ENCODE measurements around the gene MBLAC1.

Gene MBLAC1

DNA sequence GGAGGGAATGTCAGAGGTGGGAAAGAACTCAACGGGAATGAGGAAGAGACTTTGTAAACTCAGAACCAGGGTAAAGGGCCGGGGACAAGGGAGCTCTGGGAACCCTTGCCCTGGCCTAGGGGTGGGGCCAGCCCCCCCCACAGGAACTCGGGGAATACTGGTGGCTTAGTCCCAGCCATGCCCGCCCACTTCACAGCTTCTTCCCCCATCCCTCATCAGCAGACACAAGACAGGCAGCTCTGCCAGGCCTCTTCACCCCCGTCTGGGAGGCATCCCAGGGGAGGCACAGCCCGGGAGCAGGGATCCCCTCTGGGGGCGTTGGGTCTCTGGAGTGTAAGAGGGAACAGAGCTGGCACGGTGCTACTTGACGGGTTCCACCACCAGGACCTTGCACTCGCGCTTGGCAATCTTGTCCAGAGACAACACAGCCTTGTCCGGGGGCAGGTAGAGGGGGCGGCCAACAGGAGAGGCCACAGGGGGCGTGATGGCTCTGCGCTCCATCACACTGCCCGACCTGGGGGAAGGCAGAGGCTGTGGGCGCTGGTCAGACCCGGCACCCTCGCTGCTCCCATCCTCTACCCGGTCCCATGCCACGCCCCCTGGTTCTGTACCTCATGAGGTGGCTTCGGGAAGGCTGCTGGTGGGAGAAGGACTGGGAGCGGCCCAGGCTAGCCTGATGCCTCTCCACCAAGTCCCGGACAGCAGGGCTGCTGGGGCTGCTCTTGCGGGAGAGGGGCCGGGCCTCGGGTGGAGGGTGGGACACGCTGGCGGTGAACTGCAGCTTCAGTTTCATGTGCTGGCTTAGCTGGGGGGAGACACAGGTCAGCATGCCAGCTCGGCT, 28.1 kb downstream of the MBLAC1 start:
- DNase-seq, result no peak

DNA sequence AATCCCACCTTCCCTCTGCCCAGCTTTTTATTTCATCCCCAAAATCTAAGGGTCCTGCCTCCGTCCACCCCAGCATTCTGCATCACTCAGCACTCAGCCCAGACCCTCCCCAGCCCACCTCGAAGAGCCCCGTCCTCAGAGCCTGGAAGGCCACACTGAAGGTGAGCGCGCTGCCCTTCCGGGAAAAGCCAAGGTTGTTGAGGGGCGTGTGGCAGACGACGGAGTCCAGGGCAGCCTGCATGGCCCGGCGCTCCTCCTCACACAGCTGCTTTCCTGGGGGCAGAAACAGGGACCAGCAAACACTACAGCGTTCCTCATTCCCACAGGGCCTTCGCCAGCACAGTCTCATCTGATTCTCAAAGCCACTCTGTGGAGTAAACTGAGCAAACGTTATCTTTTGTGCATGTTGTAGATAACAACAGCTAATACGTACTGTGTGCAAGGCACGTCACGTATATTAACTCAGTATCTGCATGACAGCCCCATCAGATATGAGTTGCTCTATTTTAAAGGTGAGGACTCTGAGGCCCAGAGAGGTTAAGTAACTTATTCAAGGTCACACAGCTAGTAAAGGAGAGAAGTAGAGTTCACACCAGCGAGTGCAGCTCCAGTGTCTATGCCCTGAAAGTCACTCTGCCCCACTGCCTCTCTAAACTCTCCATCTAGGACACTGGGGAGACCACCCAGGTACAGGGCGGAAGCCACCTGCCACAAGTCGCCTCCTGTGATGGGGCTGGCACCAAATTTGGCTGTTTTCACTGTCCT, 29.0 kb downstream of the MBLAC1 start:
- no peak for DNase-seq

- DNase-seq, result no peak
These were observed 29.7 kb downstream of the MBLAC1 start for GRCh38 chr7:100156331-100157068.

DNA sequence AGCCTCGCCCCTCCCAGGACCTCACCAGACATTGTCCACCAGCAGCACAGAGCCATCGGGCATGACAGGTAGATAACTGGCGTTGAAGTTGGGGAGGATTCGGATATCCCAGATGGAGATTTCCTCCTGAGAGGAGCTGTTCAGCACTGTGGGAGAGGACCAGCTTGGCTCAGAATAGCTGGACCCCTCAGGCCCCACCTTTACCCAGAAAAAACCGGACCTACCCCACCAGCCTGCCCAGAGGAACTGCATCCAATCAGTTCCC, 30.2 kb downstream of the MBLAC1 start:
- DNase-seq, result no peak

DNA sequence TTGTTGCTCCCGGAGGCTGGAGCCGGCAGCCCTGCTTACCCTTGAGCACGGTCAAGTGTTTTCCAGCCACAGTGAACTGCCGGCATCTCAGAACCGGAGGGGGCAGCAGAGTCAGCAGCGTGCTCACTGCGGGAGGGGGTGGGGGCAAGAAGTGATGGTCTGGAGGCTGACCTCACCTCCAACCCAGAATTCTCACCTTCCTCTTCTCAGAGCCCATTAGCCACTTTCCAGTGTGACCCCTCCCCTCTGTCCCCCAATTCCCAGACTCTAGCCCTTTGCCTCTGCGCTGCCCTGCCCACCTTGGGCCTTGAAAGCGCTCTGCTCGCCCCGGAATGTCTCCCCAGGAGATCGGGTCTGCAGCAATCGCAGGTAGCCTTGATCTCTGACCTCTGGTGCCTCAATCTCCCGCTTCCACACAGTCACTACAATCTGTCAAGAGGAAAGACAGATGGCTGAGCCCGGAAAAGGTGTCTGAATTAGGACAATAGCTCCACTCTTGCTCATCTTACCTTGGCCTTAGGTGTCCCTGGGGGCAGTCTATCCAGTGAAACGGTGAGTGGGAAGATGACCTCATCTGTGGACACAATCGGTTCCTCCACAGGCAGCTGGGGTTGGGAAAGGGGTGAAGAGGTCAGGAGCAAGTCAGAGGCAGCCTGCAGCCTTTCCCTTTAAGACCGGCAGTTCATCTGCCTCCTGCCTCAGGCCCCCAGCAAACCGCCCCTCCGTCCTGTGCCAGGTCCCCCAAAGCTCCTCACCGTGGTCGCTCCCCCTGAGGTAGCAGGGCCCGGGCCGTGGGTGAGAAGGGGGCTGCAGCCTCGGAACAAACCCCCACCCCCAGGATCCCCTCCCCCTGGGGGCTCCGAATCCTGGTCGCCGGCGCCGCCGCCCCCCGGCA, 30.8 kb downstream of the MBLAC1 start:
- no peak for DNase-seq

- no peak for DNase-seq
These were observed 31.7 kb downstream of the MBLAC1 start, which contains the start of gene TRAPPC14 for GRCh38 chr7:100158229-100159098. TRAPPC14 (minus strand) TSS chr7:100158723; CDS start chr7:100158499, 224 bp downstream.

- DNase-seq, result no peak
These were observed 32.4 kb downstream of the MBLAC1 start for GRCh38 chr7:100159099-100159623.

GRCh38 chr7:100160067-100160466, 33.3 kb downstream of the MBLAC1 start:
- no peak for DNase-seq

GRCh38 chr7:100163006-100163531, 36.3 kb downstream of the MBLAC1 start:
- DNase-seq, result no peak

DNA sequence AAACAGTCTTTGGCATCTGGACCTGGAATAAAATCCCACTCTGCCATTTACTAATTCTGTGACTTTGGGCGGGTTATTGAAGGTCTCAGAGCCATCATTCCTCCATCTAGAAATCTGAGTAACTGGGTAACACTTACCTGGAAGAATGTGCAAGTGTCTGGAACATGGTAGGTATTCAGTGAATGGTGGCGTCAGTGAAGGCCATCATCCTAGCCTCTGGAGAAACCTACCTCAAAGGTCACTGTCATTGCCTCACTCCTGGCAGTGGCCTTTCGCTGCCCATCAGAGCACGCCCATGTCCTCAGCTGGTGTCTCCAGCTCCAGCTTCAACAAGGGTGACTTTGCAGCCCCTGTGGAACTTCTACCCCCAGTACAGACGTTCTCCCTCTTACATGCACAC, 37.1 kb downstream of the MBLAC1 start:
- DNase-seq, result no peak

DNA sequence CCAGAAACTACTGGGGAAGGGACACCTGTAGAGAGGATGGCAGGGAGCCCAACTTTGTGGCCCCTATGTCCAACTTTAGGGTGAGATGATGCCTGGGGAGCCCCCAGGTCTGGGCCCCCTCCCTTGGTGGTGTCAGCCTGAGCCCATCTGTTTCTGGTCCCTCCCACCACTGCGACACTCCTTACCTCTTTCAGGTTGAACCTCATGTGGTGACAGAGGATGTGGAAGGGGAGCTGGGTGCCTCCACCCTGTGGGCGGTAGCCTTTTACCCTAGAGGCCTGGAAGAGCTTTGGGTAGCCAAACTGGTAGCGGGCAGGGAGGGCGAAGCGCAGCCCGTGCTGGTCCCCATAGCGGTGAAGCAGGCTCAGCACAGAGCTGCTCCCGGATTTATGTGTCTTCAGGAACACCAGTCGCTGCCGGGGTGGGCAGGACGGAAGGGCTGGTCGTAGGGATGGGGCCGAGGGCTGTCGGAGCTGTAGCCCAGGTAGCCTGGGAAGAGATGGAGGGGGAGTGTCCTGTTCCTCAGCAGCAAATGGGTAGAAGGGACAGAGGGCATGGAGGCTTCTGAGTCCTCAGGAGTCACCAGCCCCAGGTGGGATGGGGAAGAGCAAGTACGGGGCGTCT, 39.7 kb downstream of the MBLAC1 start:
- DNase-seq, result no peak

GRCh38 chr7:100166970-100167911, 40.5 kb downstream of the MBLAC1 start:
- DNase-seq, result no peak

- no peak for DNase-seq
These were observed 41.2 kb downstream of the MBLAC1 start for GRCh38 chr7:100167912-100168323.

DNA sequence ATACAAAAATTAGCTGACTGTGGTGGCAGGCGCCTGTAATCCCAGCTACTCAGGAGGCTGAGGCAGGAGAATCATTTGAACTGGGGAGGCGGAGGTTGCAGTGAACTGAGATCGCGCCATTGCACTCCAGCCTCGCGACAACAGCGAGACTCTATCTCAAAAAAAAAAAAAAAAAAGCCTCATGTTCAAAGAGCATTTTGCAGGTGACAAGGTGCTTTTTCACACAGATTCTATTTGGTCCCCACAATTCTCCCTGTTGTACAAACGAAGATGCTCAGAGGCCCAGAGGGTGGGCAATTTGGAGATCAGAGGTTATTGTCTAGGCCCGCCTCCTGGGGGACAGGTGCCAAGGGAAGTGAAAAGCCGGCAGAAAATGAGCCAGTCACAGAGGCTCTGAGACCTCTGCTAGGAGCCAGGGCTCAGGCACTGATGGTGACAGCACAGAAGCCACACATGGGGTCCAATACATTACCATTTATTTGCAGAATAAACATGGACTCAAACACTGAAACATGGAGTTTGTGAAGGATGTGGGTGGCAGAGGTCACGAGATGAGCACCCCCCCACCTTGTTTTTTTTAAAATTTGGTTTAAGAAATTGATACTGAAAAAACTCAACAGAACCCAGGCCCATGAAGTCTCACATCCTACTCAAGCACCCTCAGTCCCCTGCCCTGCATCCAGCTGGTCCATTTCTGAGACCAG, 42.5 kb downstream of the MBLAC1 start:
- no peak for DNase-seq

DNA sequence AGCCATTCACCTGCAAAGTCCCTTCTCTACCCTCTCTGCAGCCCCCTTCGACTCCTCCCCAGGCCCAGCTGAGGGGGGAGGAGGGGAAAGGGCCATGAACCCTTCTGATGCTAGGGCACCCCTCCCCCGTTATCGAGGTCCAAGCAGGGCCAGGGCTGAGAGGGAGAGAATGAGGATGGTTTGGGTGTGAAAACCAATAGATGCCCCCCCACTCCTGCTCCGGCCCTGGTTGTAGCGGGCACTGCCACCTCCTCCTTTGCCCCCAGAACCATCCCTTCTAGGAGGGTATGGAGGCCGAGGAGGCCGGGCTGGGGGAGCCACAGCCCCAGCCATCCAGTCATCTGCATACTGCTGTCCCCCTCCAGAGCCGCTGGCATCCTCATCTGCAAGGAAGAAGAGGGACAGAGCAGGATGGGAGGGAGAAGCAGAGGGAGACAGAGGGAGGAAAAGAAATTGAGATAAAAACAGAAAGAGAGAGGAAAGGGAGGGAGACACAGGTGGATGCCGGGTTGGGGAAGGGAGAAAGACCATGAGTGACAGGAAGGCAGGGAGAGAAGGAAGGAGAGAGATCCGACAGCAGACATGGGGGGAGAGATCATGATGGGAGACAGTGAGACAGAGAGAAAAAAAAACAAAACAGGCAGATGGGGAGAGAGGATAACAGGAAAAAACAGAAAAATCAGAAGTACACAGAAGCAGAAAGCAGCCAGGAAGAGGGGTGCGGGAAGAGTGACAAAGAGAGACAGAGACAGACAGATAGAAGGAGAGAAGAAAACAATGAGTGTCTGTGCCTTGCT, 43.5 kb downstream of the MBLAC1 start:
- no peak for DNase-seq

GRCh38 chr7:100171087-100171681, 44.4 kb downstream of the MBLAC1 start:
- no peak for DNase-seq

DNA sequence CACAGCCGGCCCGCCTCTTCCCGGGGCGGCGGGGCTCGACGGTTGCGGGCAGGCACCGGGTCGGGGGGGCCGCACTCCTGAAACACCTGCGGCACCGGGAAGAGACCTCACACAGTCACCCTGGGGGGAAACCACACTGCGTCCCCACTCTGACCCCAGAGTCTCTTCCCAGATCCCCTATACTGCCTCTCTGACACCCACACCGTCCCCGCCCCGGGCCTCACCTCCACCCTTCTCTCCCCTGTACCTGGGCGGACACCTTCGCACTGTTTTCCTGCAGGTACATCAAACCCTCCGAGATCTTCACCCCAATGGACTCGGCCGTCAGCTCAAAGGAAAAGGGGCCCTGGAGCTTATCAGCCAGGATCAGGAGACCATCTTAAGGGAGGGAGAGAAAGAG, 45.1 kb downstream of the MBLAC1 start:
- DNase-seq, result no peak
